OCI-LY3 (cell line): ENCODE data around the gene SHISA4.

ENCODE experiments used
- CTCF ChIP-seq: fragments of 200-600, 300-600 bp; sonication (generic); IDR thresholded peaks from 2 replicates; pipeline ENCODE4 v1.5.1; 2014; ENCODE audit warnings: antibody characterized with exemption, low read length, low read depth
- EZH2phosphoT487 ChIP-seq: fragments of 200-600 bp; shearing (Covaris generic); IDR thresholded peaks from 2 replicates; pipeline ENCODE4 v1.6.1; 2018; ENCODE audit warnings: antibody characterized with exemption, mixed run types, low read depth

GRCh38 chr1:201917362-201918033 lies 28.8 kb downstream of the SHISA4 start:
- TF ChIP-seq CTCF (no peak), EZH2phosphoT487 (no peak)
